GM12878 (cell line): ENCODE results near the gene RUNX3. TPM values are rescaled to one million over a fixed set of nuclear protein-coding genes. Genes with fewer than 3 reads are reported as not detected.

ENCODE experiments used
- ATAC-seq: fragments of 200-7000 bp; cut with Tn5 transposase; 3 replicates; pipeline ENCODE4 v1.9.1; 2020; ENCODE audit warnings: mild to moderate bottlenecking, moderate library complexity
- BruUV-seq: library from RNA; stranded (reverse); fragments of 400-500 nt; replicated peaks from 2 replicates; lab custom pipeline; 2021; lab: Mats Ljungman, UMichigan
- CTCF ChIA-PET: fragments of 300-600 bp; sonication (Branson Sonifier 250); formaldehyde crosslinking; extraction: SDS; loops from one replicate; lab custom pipeline; 2021; ENCODE audit warnings: inconsistent platforms; lab: Yijun Ruan, JAX
- POLR2A ChIA-PET: fragments of 350-600 bp; formaldehyde crosslinking; extraction: SDS; loops from one replicate; lab custom pipeline; 2021; ENCODE audit warnings: inconsistent platforms; lab: Charles Lee
- RAD21 ChIA-PET: fragments of 300-600 bp; sonication (Branson Sonifier 250); formaldehyde crosslinking; loops from one replicate; lab custom pipeline; 2023; ENCODE audit warnings: antibody characterized with exemption; ENCODE audit not compliant: unreplicated experiment; lab: Charles Lee
- SMC1A ChIA-PET: fragments of 300-600 bp; sonication (Branson Sonifier 250); formaldehyde crosslinking; loops from one replicate; lab custom pipeline; 2023; ENCODE audit not compliant: unreplicated experiment, uncharacterized antibody; lab: Charles Lee
- DNase-seq: peaks from one replicate; pipeline ENCODE4 v3.0.0-alpha.2; 2011; ENCODE audit warnings: low read depth, low spot score
- FAIRE-seq: peaks from 3 replicates; lab custom pipeline; 2011; peaks lifted over from hg19 to GRCh38; lab: Jason Lieb, UNC
- H2AFZ ChIP-seq: 2 replicates; pipeline ENCODE4 v1.6.0; 2011; ENCODE audit warnings: low read depth, low read length, control low read depth; ENCODE audit not compliant: control insufficient read depth
- H3K27ac ChIP-seq: 2 replicates; pipeline ENCODE4 v1.5.1; 2011; ENCODE audit warnings: control low read depth; ENCODE audit not compliant: control insufficient read depth, insufficient read depth
- H3K27me3 ChIP-seq, 2 experiments: replicated peaks in 1 of 2; 2 replicates each; pipeline versions ENCODE4 v1.6.0 to v1.6.1; 2011; ENCODE audit warnings: low read length in 1 of 2; ENCODE audit not compliant: control insufficient read depth in 2 of 2, insufficient read depth in 2 of 2
- H3K36me3 ChIP-seq, 2 experiments: 2 replicates each; pipeline ENCODE4 v1.5.1; 2011; ENCODE audit warnings: low read length in 1 of 2; ENCODE audit not compliant: control insufficient read depth in 2 of 2, insufficient read depth in 2 of 2
- H3K4me1 ChIP-seq: 2 replicates; pipeline ENCODE4 v1.6.1; 2011; ENCODE audit warnings: mild to moderate bottlenecking, low read length, moderate library complexity, mixed read lengths; ENCODE audit not compliant: control insufficient read depth, insufficient read depth
- H3K4me2 ChIP-seq: 2 replicates; pipeline ENCODE4 v1.6.0; 2011; ENCODE audit warnings: control low read depth; ENCODE audit not compliant: control insufficient read depth, insufficient read depth
- H3K4me3 ChIP-seq: fragments of 200-600 bp; sonication (generic); 2 replicates; pipeline ENCODE4 v1.5.1; 2016
- H3K79me2 ChIP-seq: 2 replicates; pipeline ENCODE4 v1.6.0; 2011; ENCODE audit warnings: low read length; ENCODE audit not compliant: control insufficient read depth, insufficient read depth
- H3K9ac ChIP-seq: 2 replicates; pipeline ENCODE4 v1.8.0; 2011; ENCODE audit warnings: low read length, control low read depth, mixed read lengths; ENCODE audit not compliant: control insufficient read depth, insufficient read depth
- H3K9me3 ChIP-seq: replicated peaks from 3 replicates; pipeline ENCODE4 v1.5.1; 2011; ENCODE audit warnings: mild to moderate bottlenecking, low read length; ENCODE audit not compliant: control insufficient read depth, insufficient read depth
- H4K20me1 ChIP-seq: 2 replicates; pipeline ENCODE4 v1.6.0; 2011; ENCODE audit not compliant: control insufficient read depth, insufficient read depth
- BRCA1 ChIP-seq: IDR thresholded peaks from 2 replicates; pipeline ENCODE4 v1.6.1; 2011; ENCODE audit warnings: low read depth, low read length, improper control_type of control experiment
- CREB1 ChIP-seq: IDR thresholded peaks from 2 replicates; pipeline ENCODE4 v1.6.1; 2012; ENCODE audit warnings: low read depth, mild to moderate bottlenecking, inconsistent platforms
- EZH2 ChIP-seq: IDR thresholded peaks from 2 replicates; pipeline ENCODE4 v1.6.1; 2012; ENCODE audit warnings: low read depth, mild to moderate bottlenecking, control low read depth, inconsistent platforms, low read length, borderline replicate concordance; ENCODE audit not compliant: control insufficient read depth
- FOXK2 ChIP-seq: fragments of 450-650 bp; IDR thresholded peaks from 2 replicates; pipeline ENCODE4 v1.6.1; 2017; ENCODE audit warnings: mild to moderate bottlenecking, moderate library complexity
- IRF5 ChIP-seq: fragments of 450-650 bp; IDR thresholded peaks from 2 replicates; pipeline ENCODE4 v1.6.1; 2017; ENCODE audit warnings: borderline replicate concordance
- KAT2A ChIP-seq: conservative IDR thresholded peaks from 2 replicates; pipeline ENCODE4 v1.6.1; 2011; ENCODE audit warnings: low read depth, low read length; ENCODE audit not compliant: control insufficient read depth
- MTA3 ChIP-seq: IDR thresholded peaks from 2 replicates; pipeline ENCODE4 v1.6.1; 2012; ENCODE audit warnings: low read length, inconsistent platforms, borderline replicate concordance
- NFXL1 ChIP-seq: fragments of 450-650 bp; IDR thresholded peaks from 2 replicates; pipeline ENCODE4 v1.6.1; 2017; ENCODE audit warnings: antibody characterized with exemption, mild to moderate bottlenecking, borderline replicate concordance
- RBBP5 ChIP-seq: fragments of 200-600 bp; sonication (generic); conservative IDR thresholded peaks from 2 replicates; pipeline ENCODE4 v1.6.1; 2016
- RCOR1 ChIP-seq: conservative IDR thresholded peaks from 2 replicates; pipeline ENCODE4 v1.6.1; 2012; ENCODE audit warnings: low read depth, low read length, improper control_type of control experiment
- SMAD5 ChIP-seq: IDR thresholded peaks from 2 replicates; pipeline ENCODE4 v1.6.1; 2016; ENCODE audit warnings: antibody characterized with exemption, low read depth
- SREBF1 ChIP-seq: IDR thresholded peaks from 2 replicates; pipeline ENCODE4 v1.6.1; 2012; ENCODE audit warnings: mild to moderate bottlenecking, low read length
- STAT1 ChIP-seq: fragments of 450-650 bp; conservative IDR thresholded peaks from 2 replicates; pipeline ENCODE4 v1.6.1; 2014; ENCODE audit warnings: antibody characterized with exemption, mild to moderate bottlenecking
- ZNF384 ChIP-seq: IDR thresholded peaks from 2 replicates; pipeline ENCODE4 v1.6.1; 2012; ENCODE audit warnings: low read depth, mild to moderate bottlenecking, low read length, improper control_type of control experiment, borderline replicate concordance
- WGBS: methylation state at CpG from one replicate; pipeline ENCODE4 v1.1.6; 2016; ENCODE audit warnings: low lambda C conversion rate; ENCODE audit not compliant: insufficient replicate concordance, insufficient coverage; ENCODE audit errors: missing lambda C conversion rate; 5-methylcytosine and 5-hydroxymethylcytosine counted together
- in situ Hi-C: fragments of 300-500 bp; cut with MboI; formaldehyde crosslinking; loops from 9 replicates; pipeline ENCODE4 v1.14.3; 2018; ENCODE audit warnings: mixed read lengths
- intact Hi-C: fragments of 100-400 bp; cut with micrococcal nuclease; formaldehyde crosslinking; loops from one replicate; pipeline ENCODE4 v1.14.2; 2022; ENCODE audit not compliant: unreplicated experiment
- polyA plus RNA-seq, 11 experiments: library from polyadenylated mRNA; depleted of rRNA in 4 of 11; unstranded in 6 of 11; stranded (reverse) in 5 of 11; fragments of >200 nt; fragmentation: Nextera tagmentation in 4 of 11; fragmentation: Illumina TruSeq in 1 of 11; extraction: Ambion mirVana in 4 of 11; extraction: Trizol in 1 of 11; gene quantifications; 1 replicate in 1 of 11; 2 replicates in 10 of 11; pipeline versions ENCODE4 v1.2.1 to v1.2.3, GENCODE V29; 2011 to 2016; ENCODE audit warnings: inconsistent platforms in 2 of 11, missing spikeins in 2 of 11, low read depth in 1 of 11
- total RNA-seq, 4 experiments: library from RNA; depleted of rRNA in 3 of 4; stranded (reverse); fragments of >200 nt in 3 of 4; fragmentation: Illumina TruSeq in 1 of 4; extraction: Trizol in 1 of 4; gene quantifications; 2 replicates each; pipeline versions ENCODE4 v1.2.1 to v1.2.3, GENCODE V29; 2013 to 2021
- TF ChIP-seq, protein P1 (sequence below): fragments of 450-650 bp; conservative IDR thresholded peaks from 2 replicates; pipeline ENCODE4 v1.6.1; 2017; ENCODE audit warnings: mild to moderate bottlenecking, moderate library complexity
- TF ChIP-seq, protein P2 (sequence below): IDR thresholded peaks from 2 replicates; pipeline ENCODE4 v1.6.1; 2012; ENCODE audit warnings: low read depth, low read length, improper control_type of control experiment

RUNX3 gene
- total and polyA plus RNA-seq, 10 of the 15 experiments (the other 5 are each of a cell fraction or from before 2014, with no cell fraction given) = 19.0 to 151 (median 31.4) TPM

DNA sequence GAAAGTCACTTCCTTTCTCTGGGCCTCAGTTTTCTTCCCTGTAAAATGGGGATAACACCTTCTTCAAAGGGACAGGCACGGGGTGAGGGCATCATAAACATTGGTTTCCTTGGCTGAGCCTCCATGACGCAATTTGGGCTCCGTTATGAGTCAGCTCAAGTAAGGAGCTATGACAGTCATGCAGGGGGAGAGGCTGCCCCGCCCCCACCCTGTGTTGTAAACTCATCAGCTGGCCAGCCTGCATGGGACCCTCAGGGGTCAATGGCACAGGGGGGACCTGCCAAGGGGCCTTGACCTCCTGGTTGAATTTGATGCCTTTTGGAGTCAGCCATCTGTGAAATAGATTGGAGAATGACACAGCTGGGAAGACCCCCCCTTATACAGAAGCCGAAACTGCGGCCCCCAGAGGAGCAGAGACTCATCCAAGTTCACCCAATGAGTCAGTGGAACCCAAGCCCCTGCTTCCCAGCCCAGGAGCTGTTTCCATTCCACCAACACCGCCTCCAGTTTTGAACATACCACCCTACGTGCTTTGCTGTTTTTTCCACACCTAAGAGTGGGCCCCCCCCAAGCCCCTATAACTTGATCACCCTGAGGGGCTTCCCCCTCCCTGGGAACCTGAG, 36.8 kb upstream of the RUNX3 start:
- in situ Hi-C loops = no loop called here
- POLR2A ChIA-PET = interaction anchor here (0.8 to 13.4 kb wide), 7 partner anchors 12 to 68 kb away, joined by 3 to 220 read pairs (median 6); no protein-coding TSS in a partner anchor
- Histone ChIP-seq H3K27ac (peak overlapping the region; percentile 98), H3K4me3 (no peak overlapping the region), H3K4me2 (peak overlapping the region; percentile 68), H4K20me1 (no peaks in the 10 kb centered on the region), H3K36me3 (no peaks in the 10 kb centered on the region), H3K9ac (peak overlapping the region; percentile 72; the same call in 1 of the 2 replicates), H3K4me1 (peaks cover 31% of the 10 kb centered on the region), H3K9me3 (no peaks in the 10 kb centered on the region), H3K79me2 (peaks cover 31% of the 10 kb centered on the region), H2AFZ (no peak overlapping the region), H3K27me3 (no peaks in the 10 kb centered on the region)
- DNase-seq (peak; percentile 73), FAIRE-seq (peak; percentile 65), ATAC-seq (peak; percentile 42)
- RAD21 ChIA-PET = interaction anchor here (1.0 to 10.4 kb wide), 10 partner anchors 15 to 119 kb away, joined by 3 to 214 read pairs (median 6); partner anchors contain the start of gene RUNX3
- intact Hi-C loops = no loop called here
- SMC1A ChIA-PET = interaction anchor here (0.8 to 18.5 kb wide), 9 partner anchors 13 to 69 kb away, joined by 3 to 391 read pairs (median 3); partner anchors contain the start of gene RUNX3
- BruUV-seq = no TSS peak
- 17% methylated on average over 8 of the region's 8 CpGs for WGBS
- CTCF ChIA-PET = interaction anchor here (0.8 to 18.6 kb wide), 7 partner anchors 19 to 133 kb away, joined by 4 to 396 read pairs (median 7); partner anchors contain the start of gene RUNX3
- TF ChIP-seq NFXL1 (no peak), STAT1 (0 out of 2 replicates have a peak, but pooled peaks have one; percentile 37), ZNF384 (no peak), KAT2A (no peak), MTA3 (no peak), SMAD5 (no peak), BRCA1 (no peak), EZH2 (no peak), RCOR1 (no peak), CREB1 (no peak), SREBF1 (no peak), FOXK2 (no peak), RBBP5 (no peak), IRF5 (no peak)
- TF ChIP-seq, protein P1, sequence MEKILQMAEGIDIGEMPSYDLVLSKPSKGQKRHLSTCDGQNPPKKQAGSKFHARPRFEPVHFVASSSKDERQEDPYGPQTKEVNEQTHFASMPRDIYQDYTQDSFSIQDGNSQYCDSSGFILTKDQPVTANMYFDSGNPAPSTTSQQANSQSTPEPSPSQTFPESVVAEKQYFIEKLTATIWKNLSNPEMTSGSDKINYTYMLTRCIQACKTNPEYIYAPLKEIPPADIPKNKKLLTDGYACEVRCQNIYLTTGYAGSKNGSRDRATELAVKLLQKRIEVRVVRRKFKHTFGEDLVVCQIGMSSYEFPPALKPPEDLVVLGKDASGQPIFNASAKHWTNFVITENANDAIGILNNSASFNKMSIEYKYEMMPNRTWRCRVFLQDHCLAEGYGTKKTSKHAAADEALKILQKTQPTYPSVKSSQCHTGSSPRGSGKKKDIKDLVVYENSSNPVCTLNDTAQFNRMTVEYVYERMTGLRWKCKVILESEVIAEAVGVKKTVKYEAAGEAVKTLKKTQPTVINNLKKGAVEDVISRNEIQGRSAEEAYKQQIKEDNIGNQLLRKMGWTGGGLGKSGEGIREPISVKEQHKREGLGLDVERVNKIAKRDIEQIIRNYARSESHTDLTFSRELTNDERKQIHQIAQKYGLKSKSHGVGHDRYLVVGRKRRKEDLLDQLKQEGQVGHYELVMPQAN = no peak
- TF ChIP-seq, protein P2, sequence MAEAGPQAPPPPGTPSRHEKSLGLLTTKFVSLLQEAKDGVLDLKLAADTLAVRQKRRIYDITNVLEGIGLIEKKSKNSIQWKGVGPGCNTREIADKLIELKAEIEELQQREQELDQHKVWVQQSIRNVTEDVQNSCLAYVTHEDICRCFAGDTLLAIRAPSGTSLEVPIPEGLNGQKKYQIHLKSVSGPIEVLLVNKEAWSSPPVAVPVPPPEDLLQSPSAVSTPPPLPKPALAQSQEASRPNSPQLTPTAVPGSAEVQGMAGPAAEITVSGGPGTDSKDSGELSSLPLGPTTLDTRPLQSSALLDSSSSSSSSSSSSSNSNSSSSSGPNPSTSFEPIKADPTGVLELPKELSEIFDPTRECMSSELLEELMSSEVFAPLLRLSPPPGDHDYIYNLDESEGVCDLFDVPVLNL = no peak
